Nephron (organoid): ENCODE results near the gene SCN3A.

Experiments used
- H3K27ac Mint-ChIP-seq, 3 experiments: 2 replicates each; pipeline ENCODE4 v1.8.0; 2020; ENCODE audit warnings: mixed read lengths in 3 of 3, mild to moderate bottlenecking in 2 of 3, moderate library complexity in 1 of 3
- H3K27me3 Mint-ChIP-seq: 2 replicates; pipeline ENCODE4 v1.8.0; 2021; ENCODE audit warnings: low read depth, mild to moderate bottlenecking, moderate library complexity, mixed read lengths
- H3K36me3 Mint-ChIP-seq: 2 replicates; pipeline ENCODE4 v1.8.0; 2020; ENCODE audit warnings: low read depth, mixed read lengths
- H3K4me1 Mint-ChIP-seq: 2 replicates; pipeline ENCODE4 v1.8.0; 2020; ENCODE audit warnings: mixed read lengths
- H3K4me3 Mint-ChIP-seq, 3 experiments: 2 replicates each; pipeline ENCODE4 v1.8.0; 2020; ENCODE audit warnings: mild to moderate bottlenecking in 3 of 3, mixed read lengths in 3 of 3, moderate library complexity in 2 of 3
- H3K9me3 Mint-ChIP-seq: 2 replicates; pipeline ENCODE4 v1.8.0; 2020; ENCODE audit warnings: mixed read lengths
- CTCF ChIP-seq, 3 experiments: fragments of 200-600 bp; sonication (generic); IDR thresholded peaks; one replicate each; pipeline ENCODE4 v1.5.0; 2021; ENCODE audit warnings: antibody characterized with exemption in 3 of 3; ENCODE audit not compliant: unreplicated experiment in 3 of 3

SCN3A gene

DNA sequence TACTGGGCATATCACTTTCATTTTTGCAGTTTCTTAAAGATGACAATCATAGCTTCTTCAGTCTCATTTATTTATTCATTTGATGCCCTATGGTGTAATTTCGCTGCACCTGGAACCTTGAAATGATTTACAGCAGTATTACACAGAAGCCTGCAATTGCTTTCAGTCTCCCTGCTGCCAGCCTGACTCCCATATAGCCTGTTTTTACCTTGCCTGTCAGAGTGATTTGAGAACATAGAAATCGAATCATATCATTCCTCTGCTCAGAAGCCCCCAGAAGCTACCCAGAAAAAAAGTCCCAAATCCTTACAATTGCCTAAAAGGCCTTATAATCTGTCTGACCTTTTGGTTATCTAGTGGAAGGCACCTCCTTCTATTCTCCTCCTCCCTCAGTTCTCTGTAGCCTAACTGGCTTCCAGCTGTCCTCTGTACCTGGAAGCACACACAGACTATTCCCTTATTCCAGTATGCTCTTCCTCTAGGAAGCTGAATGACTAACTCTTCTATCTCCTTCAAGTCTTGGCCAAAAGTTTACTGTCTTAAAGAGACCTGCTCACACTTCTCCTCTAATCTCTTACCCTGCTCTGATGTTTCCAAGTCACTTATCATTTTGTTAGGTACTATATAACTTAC, 12.6 kb downstream of the SCN3A start:
- no peaks in the 10 kb centered on the region for H3K27me3 Mint-ChIP-seq
- H3K4me1 Mint-ChIP-seq, result no peaks in the 10 kb centered on the region
- H3K9me3 Mint-ChIP-seq, result no peaks in the 10 kb centered on the region
- H3K36me3 Mint-ChIP-seq, result no peaks in the 10 kb centered on the region
- H3K4me3 Mint-ChIP-seq, result no peak overlapping the region
- H3K27ac Mint-ChIP-seq, result no peak overlapping the region
- no peak for TF ChIP-seq CTCF (IDR thresholded peaks at IDR 0.05; ENCODE audit: unreplicated experiment in 3 of 3)

DNA sequence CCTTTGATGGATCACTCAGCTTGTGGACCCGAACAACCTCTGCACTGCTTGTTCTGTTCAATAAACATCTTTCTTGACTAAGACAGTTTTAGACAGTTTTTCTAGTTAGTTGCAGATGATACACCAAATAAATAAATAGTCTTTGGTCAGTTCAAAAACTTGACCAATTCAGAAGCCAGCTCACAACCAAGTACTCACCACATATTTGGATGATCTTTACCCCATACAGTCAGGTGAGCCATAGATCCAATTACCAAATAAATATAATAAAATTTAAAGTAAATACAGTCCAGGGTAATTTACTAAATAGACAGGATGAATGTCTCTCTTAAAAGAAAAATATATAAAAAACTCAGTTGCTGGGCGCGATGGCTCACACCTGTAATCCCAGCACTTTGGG, 18.2 kb downstream of the SCN3A start:
- H3K36me3 Mint-ChIP-seq, result no peaks in the 10 kb centered on the region
- no peak overlapping the region for H3K27ac Mint-ChIP-seq
- no peak overlapping the region for H3K4me3 Mint-ChIP-seq
- no peak for TF ChIP-seq CTCF (IDR thresholded peaks at IDR 0.05; ENCODE audit: unreplicated experiment in 3 of 3)
- no peaks in the 10 kb centered on the region for H3K27me3 Mint-ChIP-seq
- H3K9me3 Mint-ChIP-seq, result no peaks in the 10 kb centered on the region
- H3K4me1 Mint-ChIP-seq, result no peaks in the 10 kb centered on the region

DNA sequence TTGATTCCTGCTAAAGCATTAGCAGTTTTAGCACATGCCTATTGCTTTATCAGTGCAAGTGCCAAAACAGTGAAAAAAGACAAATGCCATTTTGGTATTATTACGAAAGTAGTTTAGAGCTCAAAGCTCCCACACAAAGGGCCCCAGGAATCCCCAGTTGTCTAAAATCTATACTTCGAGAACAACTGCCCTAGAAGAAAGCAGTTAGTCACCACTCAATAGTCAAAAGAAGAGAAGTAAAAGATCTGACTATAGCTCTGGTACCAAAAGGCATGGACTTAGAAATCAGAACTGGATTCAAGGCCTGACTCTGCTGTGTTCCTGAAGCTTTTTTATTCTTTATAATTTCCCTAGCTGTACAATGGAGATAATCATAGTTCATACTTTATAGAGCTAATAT, 21.8 kb downstream of the SCN3A start:
- no peak for TF ChIP-seq CTCF (IDR thresholded peaks at IDR 0.05; ENCODE audit: unreplicated experiment in 3 of 3)
- no peaks in the 10 kb centered on the region for H3K36me3 Mint-ChIP-seq
- H3K27ac Mint-ChIP-seq, result no peak overlapping the region
- no peaks in the 10 kb centered on the region for H3K27me3 Mint-ChIP-seq
- no peaks in the 10 kb centered on the region for H3K9me3 Mint-ChIP-seq
- H3K4me1 Mint-ChIP-seq, result no peaks in the 10 kb centered on the region
- no peak overlapping the region for H3K4me3 Mint-ChIP-seq

DNA sequence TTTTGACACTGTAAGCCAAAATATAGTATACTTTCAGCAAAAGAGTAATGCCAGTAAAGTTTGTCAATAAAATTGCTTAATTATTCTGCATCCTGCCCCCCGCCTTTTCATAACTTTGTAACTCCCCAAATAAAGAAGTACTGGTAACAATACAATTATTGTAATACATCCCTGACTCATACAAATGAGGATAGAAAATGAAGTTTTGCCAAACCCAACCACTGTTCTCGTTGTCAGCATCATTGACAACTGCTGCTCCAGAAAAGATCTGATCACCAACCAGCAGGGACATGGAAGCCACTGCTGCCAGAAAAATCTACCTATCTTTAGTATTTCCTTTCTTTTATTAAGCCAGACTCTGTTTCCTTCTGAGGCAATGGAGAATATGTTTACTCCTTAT, 27.1 kb downstream of the SCN3A start:
- Mint-ChIP-seq H3K4me1 (peaks cover 4% of the 10 kb centered on the region), H3K4me3 (no peak overlapping the region), H3K27ac (no peak overlapping the region), H3K9me3 (no peaks in the 10 kb centered on the region), H3K36me3 (no peaks in the 10 kb centered on the region), H3K27me3 (no peaks in the 10 kb centered on the region)
- TF ChIP-seq CTCF (IDR thresholded peaks at IDR 0.05; ENCODE audit: unreplicated experiment in 3 of 3), result no peak

- Mint-ChIP-seq H3K36me3 (no peaks in the 10 kb centered on the region), H3K4me1 (peaks cover 4% of the 10 kb centered on the region), H3K9me3 (no peaks in the 10 kb centered on the region), H3K27me3 (no peaks in the 10 kb centered on the region), H3K27ac (no peak overlapping the region), H3K4me3 (no peak overlapping the region)
- no peak for TF ChIP-seq CTCF (IDR thresholded peaks at IDR 0.05; ENCODE audit: unreplicated experiment in 3 of 3)
These were observed 30.6 kb downstream of the SCN3A start for GRCh38 chr2:165173215-165173614.

DNA sequence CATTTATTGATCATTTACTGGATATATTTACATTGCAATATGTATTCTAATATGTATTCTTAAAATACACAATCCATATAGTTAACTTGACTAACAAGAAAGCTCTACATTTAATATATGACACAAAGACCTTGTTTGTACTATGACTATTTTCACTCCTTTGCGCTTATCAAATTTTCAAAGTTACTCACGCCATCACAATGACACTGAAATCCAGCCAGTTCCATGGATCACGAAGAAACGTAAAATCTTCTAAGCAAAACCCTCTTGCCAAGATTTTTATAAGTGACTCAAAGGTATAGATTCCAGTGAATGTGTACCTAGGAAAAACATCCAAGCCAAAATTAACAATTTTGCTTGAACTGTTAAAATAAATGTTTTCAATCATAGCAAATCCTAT, 39.6 kb downstream of the SCN3A start:
- no peak overlapping the region for H3K27ac Mint-ChIP-seq
- no peak overlapping the region for H3K4me3 Mint-ChIP-seq
- H3K27me3 Mint-ChIP-seq, result no peaks in the 10 kb centered on the region
- no peak for TF ChIP-seq CTCF (IDR thresholded peaks at IDR 0.05; ENCODE audit: unreplicated experiment in 3 of 3)
- no peaks in the 10 kb centered on the region for H3K36me3 Mint-ChIP-seq
- H3K9me3 Mint-ChIP-seq, result no peaks in the 10 kb centered on the region
- peaks cover 8% of the 10 kb centered on the region for H3K4me1 Mint-ChIP-seq
